NCI-H345 treated with DMSO at 0.1 percent for 48 hours (cell line): ENCODE measurements around the gene RPL15.
"Not testable (repeated sequence)": the region's sequence is repeated elsewhere in the genome, so short reads cannot be mapped to it uniquely, and the experiment has no call there.

Source experiments
- DNase-seq: peaks from one replicate; lab custom pipeline; 2025; ENCODE audit not compliant: unreplicated experiment; lab: John Stamatoyannopoulos, UW

RPL15 gene

DNA sequence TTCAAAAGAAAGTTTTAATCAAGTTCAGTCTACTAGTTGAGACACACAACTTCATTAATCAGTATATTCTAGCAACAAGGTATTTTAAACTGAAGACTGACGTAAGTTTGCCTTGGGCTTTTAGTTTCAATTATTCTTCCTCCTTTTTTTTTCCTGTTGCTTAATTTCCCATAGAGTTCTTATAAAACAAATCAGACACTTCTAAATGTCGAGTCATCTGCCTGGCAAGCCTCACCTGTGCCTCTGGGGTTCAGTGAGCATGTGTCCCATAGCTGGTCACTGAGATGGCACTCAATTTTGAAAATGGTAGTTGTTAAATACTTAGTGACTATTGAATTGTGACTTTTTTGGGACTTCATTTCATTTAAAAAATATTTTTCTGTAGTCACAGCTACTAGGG lies 27.5 kb upstream of the RPL15 start:
- DNase-seq, result no peak

GRCh38 chr3:23889950-23890349 lies 27.0 kb upstream of the RPL15 start:
- DNase-seq, result no peak

DNA sequence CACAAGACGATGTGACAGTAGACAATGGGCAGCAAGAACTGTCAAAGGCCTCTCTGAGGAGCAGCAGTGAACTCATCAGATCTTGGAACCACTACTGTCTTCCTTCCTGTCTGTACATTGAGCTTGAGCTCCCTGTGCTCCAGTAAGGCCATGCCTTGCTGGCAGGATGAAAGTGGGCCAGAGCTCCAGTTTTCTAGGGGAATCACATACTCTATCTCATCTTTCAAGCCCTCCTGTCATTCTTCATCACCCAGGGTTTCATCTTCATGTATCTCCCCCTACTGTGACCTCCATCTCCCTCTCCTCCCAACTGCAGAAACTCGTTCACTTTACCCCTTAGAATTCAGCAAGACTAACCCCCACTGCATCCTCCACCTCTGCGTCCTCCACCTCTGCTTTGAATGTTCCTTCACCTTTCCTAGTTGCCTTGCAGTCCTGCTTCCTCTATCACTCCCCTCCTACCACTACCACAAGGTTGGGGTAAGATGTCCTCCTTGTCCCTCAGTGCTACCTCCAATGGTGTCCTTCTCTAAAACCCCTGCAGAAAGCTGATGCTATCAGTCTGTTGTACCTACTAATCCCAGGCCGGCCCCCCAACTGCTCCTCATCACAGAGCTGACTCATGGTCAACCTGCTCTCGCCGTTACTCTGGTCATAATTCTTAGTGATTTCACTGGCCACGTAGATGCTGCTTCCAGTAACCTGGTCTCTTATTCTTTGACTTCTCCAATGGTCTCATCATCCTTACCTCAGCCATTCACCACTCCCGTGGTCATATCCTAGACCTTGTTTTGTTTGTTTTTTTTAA lies 22.5 kb upstream of the RPL15 start:
- DNase-seq, result no peak

DNA sequence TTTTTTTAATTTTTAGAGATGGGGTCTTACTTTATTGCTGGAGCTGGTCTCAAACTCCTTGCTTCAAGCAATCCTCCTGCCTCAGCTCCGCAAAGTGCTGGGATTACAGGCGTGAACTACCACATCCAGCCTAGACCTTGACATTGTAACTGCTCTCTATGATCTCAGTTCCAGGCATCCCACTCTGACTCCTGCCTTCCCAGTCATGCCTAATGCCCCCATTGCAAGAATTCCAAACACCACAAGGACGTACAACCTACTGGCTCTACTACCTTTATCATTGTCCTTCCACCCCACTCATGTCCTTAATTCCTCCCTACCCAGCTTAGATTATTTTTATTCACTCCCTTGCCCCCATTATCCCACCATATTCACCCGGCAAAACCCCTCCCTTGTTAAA lies 21.8 kb upstream of the RPL15 start:
- no peak for DNase-seq

GRCh38 chr3:23900744-23901143 lies 16.2 kb upstream of the RPL15 start:
- no peak for DNase-seq

DNA sequence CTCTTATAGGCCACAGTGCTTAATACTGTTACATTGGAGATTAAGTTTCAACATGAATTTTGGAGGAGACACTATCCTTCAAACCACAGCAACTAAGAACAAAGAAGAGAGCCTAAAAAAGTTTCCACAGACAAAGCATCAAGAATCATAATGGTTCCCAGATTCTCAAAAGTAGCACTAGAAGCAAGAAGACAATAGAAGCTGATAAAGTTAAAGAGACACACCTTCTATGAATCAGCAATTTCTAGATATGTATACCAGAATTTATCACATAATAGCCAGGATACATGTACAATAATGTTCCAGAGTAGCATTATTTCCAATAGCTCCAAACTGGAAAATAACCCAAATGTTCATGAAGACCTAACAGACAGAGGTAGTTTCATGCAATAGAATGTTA lies 12.4 kb upstream of the RPL15 start:
- DNase-seq, result no peak

DNA sequence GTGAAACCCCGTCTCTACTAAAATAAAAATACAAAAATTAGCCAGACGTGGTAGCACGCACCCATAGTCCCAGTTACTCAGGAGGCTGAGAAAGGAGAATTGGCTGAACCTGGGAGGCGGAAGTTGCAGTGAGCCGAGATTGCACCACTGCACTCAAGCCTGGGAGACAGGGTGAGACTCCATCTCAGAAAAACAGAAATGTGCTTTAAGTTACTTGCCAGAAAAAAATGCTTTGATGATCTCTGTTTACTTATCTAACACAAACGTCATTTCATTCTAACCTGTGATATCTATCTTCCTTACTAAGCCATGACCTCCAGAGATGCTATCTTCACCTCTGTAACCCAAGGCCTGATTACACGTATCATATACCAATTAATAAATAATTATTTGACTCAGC lies 7.6 kb upstream of the RPL15 start:
- DNase-seq, result no peak

DNA sequence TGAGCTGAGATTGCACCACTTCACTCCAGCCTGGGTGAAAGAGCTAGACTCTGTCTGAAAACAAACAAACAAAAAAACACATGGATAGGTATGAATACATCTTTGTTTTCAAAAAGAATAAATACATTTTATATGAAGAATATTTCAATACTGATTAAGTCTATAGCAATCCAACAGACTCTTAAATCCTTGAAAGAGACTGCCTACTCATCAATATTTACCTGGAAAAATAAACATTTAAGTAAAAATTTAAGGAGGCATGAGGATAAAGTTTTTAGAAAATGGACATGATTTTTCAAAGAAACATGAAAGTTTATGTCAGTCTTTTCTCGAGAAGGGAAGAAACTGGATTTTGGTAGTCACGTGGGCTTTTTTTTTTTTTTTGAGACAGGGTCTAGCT lies 5.5 kb upstream of the RPL15 start:
- no peak for DNase-seq

- DNase-seq, result not testable (repeated sequence)
Observed at GRCh38 chr3:23912335-23912734, 4.6 kb upstream of the RPL15 start.

GRCh38 chr3:23913182-23913581 lies 3.8 kb upstream of the RPL15 start:
- no peak for DNase-seq

DNA sequence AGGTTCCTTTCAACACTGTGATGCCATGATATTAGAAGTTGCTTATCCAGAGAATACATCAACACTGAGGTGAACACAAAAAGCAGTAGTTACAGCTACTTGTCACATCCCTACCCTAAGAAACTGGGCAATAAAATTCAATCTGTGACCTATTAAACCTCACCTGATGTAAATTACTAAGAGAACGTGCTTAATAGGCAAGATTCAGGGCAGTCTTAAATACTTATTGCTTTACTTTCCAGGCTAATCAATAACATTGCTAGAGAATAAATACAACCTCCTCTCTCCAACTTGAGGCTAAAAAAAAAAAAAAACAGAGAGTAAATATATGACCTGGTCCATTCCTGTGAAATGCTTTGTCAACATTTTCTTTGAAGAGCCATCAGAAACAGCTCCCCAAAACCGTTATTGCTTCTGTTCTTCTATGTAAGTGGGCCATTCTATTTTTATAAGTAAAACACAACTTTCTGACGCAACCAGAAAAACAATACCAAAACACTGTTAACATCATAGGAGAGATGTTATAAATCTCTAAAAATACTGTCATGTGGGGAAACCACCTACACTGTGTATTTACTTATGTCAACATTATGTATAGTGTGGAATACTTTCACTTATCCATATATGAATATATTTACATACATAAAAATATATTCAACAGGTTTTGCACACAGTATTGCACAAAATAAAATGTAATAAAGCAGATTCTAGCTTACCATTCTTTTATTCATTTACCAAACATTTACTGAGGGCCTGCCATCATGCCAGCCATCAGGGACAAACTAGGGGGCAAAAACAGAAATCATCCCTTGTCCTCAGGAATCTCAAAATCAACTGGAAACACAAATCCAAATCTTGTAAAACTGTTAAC lies 2.8 kb upstream of the RPL15 start:
- no peak for DNase-seq

GRCh38 chr3:23915537-23916108 lies 1.3 kb upstream of the RPL15 start:
- DNase-seq, result no peak

GRCh38 chr3:23916152-23916885 lies 613 bp upstream of the RPL15 start:
- no peak for DNase-seq

DNA sequence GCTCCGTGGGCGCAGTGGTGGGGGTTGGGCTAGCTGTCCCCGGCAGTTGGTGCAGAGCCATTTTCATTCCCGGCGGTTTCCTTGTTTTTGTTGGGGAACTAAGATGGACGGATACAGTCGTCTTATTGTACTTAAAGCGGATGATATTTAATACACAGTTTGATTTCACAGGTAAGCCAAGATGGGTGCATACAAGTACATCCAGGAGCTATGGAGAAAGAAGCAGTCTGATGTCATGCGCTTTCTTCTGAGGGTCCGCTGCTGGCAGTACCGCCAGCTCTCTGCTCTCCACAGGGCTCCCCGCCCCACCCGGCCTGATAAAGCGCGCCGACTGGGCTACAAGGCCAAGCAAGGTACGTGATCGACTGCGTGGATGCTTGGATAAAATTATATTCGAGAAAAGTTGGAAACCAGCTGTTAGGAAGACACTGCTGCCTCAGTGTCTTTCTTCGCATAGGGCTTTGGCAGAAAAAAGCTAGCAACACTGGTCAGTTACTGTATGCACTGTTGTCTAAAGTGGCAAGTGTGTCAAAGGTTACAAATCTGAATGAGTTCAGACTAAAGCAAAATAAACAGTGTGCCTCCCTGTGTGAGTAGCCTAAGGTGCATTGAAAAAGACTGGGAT lies 859 bp downstream of the RPL15 start:
- DNase-seq, result not testable (repeated sequence)

DNA sequence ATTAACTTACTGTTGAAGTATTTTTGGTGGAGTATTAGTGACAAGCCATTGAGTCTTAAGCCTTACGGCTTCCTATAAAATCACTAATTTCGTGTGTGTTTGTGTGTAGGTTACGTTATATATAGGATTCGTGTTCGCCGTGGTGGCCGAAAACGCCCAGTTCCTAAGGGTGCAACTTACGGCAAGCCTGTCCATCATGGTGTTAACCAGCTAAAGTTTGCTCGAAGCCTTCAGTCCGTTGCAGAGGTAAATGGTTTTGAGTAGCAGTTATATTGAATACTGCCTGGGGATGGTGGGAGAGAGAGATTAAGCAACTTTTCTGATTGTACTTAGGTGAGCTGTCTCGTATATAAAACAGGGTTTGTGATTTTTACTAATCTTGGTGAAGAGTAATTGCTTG lies 1.4 kb downstream of the RPL15 start:
- DNase-seq, result not testable (repeated sequence)

DNA sequence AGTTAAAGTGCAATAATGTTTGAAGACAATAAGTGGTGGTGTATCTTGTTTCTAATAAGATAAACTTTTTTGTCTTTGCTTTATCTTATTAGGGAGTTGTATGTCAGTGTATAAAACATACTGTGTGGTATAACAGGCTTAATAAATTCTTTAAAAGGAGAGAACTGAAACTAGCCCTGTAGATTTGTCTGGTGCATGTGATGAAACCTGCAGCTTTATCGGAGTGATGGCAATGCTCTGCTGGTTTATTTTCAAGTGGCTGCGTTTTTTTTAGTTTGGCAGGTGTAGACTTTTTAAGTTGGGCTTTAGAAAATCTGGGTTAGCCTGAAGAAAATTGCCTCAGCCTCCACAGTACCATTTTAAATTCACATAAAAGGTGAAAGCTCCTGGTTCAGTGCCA lies 2.7 kb downstream of the RPL15 start:
- no peak for DNase-seq

DNA sequence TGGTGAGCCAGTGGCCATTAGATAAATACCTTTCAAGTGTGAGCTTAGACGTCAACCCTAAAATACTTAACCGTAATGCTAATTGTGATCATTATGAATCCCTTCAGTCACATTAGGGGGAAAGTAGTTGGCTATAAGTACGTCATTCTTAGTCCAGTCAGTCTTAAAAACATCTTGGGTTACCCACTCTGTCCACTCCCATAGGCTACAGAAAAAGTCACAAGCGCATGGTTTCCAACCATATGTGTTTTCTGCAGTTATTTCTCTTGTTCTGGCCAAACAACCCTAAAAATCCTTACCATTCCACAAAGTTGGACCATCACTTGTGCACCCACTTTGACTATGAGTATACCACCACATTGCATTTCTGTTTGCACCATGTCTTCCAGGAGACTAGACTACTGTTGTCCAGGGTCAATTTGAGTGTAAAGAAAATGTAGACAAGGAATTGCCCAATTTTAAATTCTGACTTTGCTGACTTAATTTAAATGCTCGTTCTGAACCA lies 3.3 kb downstream of the RPL15 start:
- DNase-seq, result no peak

DNA sequence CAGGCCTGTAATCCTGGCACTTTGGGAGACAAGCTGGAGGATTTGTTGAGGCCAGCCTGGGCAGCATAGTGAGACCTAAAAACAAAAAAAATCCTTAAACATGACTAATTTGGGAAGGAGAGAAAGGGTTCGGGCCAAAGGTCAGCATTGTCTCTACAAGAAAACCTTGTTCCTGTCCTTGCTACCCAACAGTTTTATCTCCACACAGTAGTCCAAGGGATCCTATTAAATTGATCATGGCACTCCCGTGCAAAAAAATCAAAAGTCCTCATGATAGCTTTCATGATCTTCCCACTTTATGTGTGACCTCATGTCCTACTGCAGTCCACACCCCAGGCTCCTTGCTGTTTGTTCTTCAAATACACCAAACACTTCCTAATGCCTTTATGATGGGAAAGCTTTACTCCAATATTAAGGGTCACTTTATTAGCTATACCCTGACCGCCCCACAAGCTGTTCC lies 4.2 kb downstream of the RPL15 start:
- DNase-seq, result no peak

- no peak for DNase-seq
Observed at GRCh38 chr3:23923786-23924185, 6.9 kb downstream of the RPL15 start.

GRCh38 chr3:23926246-23926645 lies 9.3 kb downstream of the RPL15 start:
- no peak for DNase-seq
